ENCODE data around the gene RAB3IL1. TPM values are rescaled to one million over a fixed set of nuclear protein-coding genes. Genes with fewer than 3 reads are reported as not detected.

RAB3IL1 gene, protein sequence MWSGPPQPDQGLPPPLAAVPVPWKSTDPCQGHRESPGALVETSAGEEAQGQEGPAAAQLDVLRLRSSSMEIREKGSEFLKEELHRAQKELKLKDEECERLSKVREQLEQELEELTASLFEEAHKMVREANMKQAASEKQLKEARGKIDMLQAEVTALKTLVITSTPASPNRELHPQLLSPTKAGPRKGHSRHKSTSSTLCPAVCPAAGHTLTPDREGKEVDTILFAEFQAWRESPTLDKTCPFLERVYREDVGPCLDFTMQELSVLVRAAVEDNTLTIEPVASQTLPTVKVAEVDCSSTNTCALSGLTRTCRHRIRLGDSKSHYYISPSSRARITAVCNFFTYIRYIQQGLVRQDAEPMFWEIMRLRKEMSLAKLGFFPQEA
- total RNA-seq (2022; extraction: Qiagen RNA extraction; ENCODE audit: low read depth), result 8.9 to 14.3 TPM (median 11.4 TPM) in 5 replicates

DNA sequence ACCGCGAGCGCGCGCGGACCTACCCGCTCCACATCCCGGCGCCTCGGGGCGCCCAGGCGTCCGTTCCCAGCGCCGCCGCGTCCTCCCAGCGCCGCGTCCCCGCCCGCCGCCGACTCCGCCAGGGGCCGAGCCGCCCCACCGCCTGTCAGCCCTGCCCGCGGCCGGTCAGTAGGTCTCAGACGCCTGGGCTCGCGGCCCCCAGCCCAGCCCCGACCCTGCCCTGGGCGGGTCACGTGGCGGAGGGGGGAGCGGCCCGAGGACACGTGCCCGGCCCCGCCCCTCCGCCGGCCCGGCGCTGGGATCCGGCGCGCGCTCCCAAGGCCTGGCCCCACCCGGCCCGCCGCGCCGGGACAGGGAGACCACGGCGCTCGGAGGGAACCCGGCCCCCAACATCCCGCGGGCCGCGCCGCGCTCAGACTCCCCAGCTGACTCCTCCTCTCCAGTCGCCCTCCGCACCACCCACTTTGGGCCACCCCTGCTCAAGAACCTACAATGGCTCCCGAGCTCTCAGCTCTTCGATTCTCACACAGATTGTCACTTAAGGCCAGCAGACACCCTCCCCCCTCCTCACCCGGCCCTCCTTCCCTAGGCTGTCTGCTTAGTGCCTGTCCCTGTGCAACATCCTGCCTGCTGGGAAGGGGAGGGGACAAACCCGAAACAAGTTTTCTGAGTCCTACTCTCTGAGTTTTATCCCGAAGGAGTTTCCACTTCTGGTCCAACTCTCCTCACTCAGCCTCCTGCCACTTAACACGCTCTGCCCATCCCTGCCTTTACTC is at the start of gene RAB3IL1:
Gene RAB3IL1 (minus strand): TSS at position 233 of the 776 bp plus-strand sequence. CDS start 199 bp downstream, at position 34.

DNA sequence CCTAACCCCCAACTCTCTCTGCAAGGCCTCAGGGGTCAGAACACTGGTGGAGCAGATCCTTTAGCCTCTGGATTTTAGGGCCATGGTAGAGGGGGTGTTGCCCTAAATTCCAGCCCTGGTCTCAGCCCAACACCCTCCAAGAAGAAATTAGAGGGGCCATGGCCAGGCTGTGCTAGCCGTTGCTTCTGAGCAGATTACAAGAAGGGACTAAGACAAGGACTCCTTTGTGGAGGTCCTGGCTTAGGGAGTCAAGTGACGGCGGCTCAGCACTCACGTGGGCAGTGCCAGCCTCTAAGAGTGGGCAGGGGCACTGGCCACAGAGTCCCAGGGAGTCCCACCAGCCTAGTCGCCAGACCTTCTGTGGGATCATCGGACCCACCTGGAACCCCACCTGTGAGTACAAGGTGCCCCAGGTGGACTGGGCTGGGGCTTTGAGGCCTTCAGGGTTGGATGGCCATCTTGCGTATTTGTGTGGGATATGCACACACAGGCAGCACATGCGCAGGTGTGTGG is 32.7 kb upstream of the RAB3IL1 start, which contains the start of gene BEST1:
Gene BEST1 (plus strand): TSS at position 317 of the 513 bp plus-strand sequence. CDS start 1,456 bp downstream, outside the sequence.

DNA sequence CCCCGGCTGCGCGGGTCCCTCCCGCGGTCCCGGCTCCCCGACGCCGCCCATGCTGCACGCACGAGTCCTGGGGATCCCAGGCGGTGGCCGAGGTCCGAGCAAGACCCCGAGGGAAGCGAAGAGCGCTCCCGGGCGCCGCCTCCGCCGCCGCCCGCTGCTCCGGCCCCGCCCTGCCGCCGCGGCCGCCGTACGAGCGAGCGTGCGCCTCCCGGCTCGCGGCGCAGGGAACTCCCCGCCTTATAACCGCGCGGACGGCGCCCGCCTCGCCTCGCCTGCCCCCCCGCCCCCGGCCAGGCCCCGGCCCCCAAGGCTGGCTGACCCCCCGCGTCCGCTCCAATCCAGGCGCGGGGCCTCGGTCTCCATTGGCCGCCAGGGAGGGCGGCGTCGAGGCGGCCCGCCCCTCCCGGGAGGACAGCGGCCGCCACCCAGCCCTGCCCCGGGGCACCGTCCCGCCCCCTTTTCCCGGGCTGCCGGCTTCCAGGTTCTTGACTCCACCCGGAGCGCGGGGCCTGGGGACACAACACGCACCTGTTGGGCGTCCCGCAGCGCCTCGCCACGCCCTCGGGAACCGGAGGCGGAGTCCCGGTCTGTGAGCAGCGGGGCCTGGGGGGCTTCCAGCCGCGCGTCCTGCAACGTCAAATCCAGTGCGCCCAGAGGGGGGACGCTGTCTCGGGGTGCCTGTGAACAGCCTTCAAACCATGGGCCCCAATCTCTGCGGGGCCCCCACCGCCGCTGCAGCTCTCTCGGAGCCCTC is 25.9 kb downstream of the RAB3IL1 start, which contains the start of gene FADS3:
Gene FADS3 (minus strand): TSS at position 215 of the 754 bp plus-strand sequence. CDS start 164 bp downstream, at position 51.

Other genes with a start within 250 kb of the RAB3IL1 start
- 3.7 to 6.3 TPM (median 5.5 TPM) in 5 replicates for gene DAGLA, start 237.2 kb downstream of the RAB3IL1 start, total RNA-seq (2022; extraction: Qiagen RNA extraction; ENCODE audit: low read depth)
- gene MYRF, start 164.9 kb downstream of the RAB3IL1 start, total RNA-seq (2022; extraction: Qiagen RNA extraction; ENCODE audit: low read depth), result 16.3 to 24.3 TPM (median 19.8 TPM) in 5 replicates
- 212 to 267 TPM (median 242 TPM) in 5 replicates for gene TMEM258, start 125.0 kb downstream of the RAB3IL1 start, total RNA-seq (2022; extraction: Qiagen RNA extraction; ENCODE audit: low read depth)
- 96.5 to 121 TPM (median 110 TPM) in 5 replicates for gene FEN1, start 124.7 kb downstream of the RAB3IL1 start, total RNA-seq (2022; extraction: Qiagen RNA extraction; ENCODE audit: low read depth)
- gene FADS1, start 100.6 kb downstream of the RAB3IL1 start, total RNA-seq (2022; extraction: Qiagen RNA extraction; ENCODE audit: low read depth), result 113 to 152 TPM (median 135 TPM) in 5 replicates
- gene FADS2, start 89.3 kb downstream of the RAB3IL1 start, total RNA-seq (2022; extraction: Qiagen RNA extraction; ENCODE audit: low read depth), result 247 to 316 TPM (median 278 TPM) in 5 replicates
- gene FADS3, start 26.0 kb downstream of the RAB3IL1 start, total RNA-seq (2022; extraction: Qiagen RNA extraction; ENCODE audit: low read depth), result 35.6 to 50.7 TPM (median 50.3 TPM) in 5 replicates
- 2.1 to 8.7 TPM (median 5.1 TPM) in 5 replicates for gene BEST1, start 32.8 kb upstream of the RAB3IL1 start, total RNA-seq (2022; extraction: Qiagen RNA extraction; ENCODE audit: low read depth)
- gene FTH1, start 50.1 kb upstream of the RAB3IL1 start, total RNA-seq (2022; extraction: Qiagen RNA extraction; ENCODE audit: low read depth), result 9,185 to 18,649 TPM (median 17,524 TPM) in 5 replicates
- 48.8 to 59.2 TPM (median 57.7 TPM) in 5 replicates for gene INCENP, start 206.4 kb upstream of the RAB3IL1 start, total RNA-seq (2022; extraction: Qiagen RNA extraction; ENCODE audit: low read depth)